DMS153 (cell line): ENCODE results near the gene TEKTIP1.

ENCODE experiments used
- DNase-seq: peaks from one replicate; lab custom pipeline; 2025; lab: John Stamatoyannopoulos, UW

The TEKTIP1 gene

DNA sequence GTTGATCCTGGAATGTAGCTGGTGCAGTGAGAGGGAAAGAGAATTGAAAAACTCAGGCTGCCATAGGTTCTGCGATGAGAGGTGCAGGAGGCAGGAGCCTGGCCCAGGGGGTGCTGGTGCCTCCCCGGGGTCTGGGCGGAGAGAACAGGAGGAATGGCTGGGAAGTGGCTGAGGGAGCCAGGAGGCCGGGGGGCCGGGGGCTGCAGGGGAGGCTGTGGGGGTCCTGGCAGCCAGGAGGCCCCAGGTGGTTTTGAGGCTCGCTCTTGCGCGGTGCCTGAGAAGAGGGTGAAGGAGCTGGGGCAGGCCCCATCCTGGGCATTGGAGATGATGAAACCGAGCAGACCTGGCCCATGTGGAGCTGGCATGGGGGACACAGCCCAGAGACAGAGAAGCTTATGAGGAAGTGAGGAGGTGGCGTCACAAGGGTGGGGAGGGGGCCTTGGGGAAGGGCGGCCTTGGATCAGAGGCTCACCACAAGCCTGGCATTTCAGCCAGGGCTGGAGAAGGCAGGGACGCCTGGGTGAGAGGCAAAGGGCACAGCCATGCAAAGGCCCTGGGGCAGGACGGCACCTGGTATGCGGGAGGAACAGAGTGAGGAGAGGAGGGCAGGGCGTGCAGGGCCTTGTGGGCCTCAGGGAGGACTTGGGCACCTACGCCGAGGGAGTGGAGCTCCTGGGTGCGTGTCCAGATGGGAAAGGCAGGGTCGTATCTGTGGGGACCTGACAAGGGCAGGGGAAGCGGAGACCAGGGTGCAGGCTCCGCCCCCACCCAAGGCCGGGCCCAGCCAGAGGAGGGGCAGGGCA, 1.3 kb upstream of the TEKTIP1 start:
- no peak for DNase-seq

DNA sequence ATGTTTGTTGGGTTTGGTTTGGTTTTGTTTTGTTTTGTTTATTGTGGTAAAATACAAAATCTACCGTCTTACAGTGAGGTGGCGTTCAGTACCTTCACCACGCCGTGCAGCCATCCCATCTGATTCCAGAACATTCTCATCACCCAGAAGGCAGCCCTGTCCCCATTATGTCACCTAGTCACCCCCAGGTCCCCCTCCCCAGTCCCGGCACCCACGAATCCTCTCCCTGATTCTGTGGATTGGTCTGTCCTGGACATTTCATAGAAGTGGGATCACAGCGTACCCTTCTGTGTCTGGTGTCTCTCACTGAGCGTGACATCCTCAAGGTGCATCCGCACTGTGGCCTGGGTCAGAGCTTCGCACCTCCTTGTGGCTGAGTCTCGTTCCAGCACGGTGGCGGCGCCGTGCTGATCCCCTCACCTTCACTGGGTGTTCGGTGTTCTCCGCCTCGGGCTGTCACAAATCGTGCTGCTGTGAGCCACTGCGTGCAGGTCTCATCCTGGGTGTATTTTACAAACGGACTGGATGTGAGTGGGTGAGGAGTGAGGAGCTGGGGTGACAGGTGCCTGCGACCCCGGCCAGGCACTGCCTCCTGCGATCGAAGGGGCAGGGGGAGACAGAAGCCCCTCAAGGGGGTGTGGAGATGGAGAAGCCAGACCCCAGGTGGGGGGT, 580 bp upstream of the TEKTIP1 start:
- no peak for DNase-seq

DNA sequence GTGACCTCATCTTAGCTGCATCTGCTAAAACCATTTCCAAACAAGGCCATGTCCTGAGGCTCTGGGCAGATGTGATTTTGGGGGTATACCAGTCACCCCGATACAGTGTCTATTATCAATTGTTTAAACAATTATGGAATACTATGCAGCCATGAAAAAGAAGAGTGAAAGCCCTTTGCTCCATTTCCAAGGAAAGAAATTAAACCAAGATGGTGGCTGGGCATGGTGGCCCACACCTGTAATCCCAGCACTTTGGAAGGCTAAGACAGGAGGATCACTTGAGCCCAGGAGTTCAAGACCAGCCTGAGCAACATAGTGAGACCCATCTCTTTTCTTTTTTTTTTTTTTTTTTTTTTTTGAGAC, 763 bp downstream of the TEKTIP1 start:
- DNase-seq: no peak

DNA sequence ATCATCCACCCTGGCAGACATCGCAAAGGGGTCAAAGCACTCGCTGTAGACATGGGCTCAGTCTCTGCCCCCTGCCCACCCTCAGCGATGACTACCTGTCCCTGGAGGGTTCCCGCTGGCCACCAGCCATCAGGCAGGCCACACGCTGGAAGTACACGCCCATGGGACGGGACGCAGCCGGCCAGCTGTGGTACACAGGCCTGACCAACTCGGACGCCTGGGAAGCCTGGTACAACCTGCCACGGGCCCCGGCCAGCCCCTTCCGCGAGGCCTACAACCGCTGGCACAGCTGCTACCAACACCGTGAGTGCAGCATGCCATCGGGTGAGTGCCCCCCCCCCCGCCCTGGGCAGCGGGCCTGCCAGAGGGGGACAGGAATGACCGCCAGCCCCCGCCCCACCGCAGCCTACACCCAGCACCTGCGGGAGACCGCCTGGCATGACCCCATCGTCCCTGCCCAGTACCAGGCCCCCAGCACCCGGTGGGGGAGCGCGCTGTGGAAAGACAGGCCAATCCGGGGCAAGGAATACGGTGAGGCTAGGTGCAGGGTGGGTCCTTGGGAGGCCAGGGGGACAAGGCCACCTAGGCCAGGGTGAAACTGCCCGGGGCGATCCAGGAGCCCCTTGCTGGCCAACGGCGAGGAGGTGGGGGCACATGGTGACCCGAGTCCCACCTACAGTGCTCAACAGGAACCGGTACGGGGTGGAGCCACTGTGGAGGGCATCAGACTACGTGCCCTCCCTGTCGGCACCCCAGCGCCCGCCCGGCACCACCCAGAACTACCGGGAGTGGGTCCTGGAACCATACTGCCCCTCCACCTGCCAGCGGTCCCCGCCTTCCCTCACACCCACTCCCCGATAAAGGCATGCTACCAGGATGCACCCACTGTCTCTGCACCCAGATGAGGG, 4.4 kb downstream of the TEKTIP1 start:
- DNase-seq: no peak

DNA sequence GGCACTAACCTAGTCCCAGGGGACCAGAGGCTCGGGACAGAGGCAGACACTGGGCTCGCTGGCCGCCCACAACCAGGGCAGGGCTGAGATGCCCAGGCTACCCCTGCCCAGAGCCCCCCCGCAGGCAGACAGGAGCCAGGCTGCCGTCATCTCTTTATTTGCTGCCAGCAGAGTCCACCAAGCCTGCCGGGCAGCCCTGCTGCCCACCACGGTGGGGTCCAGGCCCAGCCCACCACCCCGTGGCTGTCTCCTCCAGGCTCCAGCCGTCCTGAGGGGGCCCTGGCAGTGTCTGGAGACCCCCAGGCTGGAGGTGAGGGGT, 5.0 kb downstream of the TEKTIP1 start:
- no peak for DNase-seq

DNA sequence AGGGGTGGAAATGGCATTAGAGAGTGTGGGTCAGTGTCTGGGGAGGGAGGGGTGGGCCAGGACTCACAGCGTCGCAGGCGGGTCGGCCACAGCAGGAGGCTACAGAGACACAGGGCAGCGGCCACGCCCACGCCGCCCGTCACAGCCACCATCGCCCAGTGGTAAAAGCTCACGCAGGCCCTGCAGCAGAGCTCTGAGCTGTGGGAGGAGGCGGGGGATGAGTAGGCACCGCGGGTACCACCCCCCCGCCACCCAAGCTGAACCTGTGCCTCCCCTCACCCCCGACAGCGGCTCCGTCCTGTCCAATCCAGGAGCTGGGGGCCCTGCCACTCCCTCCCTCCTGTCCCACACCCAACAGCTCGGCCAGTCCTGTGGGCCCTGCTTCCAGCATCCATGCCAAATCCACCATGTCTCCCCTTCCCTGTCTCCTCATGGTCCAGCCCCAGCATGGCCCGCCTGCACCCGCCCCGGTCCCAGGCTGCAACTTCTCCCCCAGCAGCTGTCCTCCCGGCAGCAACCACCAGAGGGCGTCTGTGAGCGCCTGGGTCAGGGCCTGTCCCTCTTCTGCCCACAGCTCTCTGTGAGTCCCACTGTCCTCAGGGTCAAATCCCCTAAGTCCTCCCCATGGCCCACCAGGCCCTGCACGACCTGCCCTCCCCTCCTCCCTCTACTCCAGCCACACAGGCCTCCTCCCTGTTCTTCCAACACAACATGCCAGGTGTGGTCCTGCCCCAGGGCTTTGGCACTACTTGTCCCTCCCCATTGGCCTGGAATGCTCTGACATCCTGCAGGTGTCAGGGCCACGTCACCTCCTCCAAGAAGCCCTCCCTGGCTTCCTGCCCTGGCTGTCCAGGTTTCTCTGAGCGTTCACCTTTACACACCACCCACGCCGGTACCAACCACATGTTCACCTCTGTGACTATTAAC, 6.0 kb downstream of the TEKTIP1 start:
- no peak for DNase-seq

DNA sequence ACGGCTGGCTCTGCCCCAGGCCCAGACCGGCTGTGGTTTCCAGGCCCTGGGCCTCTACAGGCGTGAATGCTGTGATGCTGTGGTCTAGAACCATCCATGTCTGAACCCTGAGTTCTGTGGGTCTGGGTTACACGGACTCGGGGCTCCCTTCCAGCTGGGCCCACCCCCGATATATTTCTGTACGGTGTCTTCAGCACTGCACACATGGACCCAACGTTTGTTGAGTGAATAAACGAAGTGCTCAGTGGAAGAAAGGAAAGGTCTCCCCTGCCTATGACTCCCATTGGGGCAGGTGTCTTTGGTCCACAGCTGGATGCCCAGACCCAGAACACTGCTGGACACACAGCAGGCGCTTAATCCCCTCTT, 6.7 kb downstream of the TEKTIP1 start:
- no peak for DNase-seq

DNA sequence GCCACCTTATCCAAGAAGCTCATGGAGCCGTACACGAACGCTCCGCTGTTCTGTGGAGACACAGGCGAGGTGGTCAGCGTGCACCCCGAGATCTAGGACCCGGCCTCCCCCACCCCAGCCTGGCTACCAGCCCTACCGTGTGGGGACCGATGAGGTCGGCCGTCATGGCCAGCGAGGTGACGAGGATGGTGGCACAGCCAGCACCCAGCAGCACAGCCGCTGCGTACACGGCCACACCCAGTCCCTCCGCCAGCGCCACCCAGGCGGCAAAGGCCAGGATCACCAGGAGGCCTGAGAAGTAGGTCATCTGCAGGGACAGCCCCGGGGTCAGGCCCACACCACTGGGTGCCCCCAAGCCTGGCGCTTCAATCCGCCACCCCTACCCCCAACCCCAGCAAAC, 7.1 kb downstream of the TEKTIP1 start:
- DNase-seq: no peak

DNA sequence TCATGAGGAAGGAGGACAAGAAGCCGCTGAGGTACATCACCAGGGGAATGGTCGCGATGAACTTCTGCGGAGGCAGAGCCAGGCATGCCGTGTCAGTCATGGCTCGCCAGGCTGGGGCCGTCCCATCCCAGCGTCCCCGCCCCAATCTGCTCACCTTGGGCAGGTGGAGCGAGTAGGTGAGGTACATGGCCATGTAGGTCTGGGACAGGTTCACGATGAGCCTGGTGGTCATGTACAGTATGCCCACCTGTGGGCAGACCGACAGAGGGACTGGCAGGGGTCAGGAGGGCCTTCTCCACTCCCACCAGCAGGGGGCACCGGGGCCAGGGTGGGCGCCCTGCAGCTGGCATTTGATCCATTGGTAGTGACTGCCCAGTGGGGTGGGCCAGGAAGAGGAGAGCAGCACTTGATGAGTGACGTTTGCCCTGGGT, 8.3 kb downstream of the TEKTIP1 start:
- DNase-seq: no peak

DNA sequence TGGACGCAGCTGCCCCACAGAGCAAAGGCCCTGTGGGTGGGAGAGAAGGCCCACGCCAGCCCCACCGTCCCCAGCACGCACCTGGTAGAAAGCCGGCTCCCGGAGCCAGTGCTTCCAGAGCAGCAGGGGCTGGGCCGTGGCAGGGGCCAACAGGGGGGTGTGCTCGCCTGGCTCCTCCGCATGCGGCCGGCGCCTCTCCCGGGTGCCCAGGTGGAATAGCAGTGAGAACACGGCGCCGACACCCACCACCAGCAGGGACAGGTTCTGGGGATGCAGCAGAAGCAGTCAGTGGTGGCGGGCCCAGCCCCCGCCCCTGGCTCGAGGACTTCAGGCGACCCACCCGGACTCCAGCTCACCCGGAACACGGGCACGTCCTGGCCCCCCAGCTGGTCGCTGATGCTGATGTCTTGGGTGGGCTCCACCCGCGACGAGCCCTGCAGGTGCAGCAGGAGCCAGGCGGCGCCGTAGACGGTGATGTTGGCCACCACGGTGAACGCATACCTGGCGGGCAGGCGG, 8.9 kb downstream of the TEKTIP1 start:
- DNase-seq: no peak

DNA sequence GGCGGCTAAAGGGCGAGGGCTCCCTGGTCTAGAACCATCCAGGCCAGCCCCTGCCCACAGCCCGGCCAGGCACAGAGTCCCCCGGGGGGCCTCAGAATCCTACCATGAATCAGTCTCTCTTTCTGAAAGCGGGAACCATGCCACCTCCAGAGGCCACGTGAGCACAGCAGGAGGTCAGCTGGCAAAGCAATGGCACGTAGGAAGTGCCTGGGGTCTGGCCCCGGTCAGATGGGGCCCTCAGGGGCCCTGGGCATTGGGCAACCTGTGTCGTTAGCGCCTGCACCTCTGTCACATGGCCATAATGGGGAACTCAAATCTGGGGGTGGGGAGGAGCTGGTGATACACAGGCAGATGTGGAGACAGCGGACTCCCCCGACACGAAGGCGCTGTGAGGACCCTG, 9.6 kb downstream of the TEKTIP1 start:
- DNase-seq: no peak

DNA sequence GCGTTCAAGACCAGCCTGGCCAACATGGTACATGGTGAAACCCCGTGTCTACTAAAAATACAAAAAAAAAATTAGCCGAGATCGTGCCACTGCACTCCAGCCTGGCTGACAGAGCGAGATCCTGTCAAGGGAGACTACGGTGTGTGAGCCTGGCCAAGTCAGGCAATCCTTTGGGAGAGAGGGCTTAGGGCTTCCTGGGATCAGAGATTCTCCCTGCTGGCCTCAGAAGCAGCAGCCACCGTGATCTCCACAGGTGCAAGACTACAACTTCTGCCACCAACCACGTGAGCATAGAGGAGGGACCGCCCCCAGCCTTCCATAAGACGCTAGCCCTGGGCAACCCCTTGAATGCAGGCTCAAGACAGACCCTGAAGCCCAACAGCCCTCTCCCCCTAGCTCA, 10.8 kb downstream of the TEKTIP1 start:
- DNase-seq: no peak

DNA sequence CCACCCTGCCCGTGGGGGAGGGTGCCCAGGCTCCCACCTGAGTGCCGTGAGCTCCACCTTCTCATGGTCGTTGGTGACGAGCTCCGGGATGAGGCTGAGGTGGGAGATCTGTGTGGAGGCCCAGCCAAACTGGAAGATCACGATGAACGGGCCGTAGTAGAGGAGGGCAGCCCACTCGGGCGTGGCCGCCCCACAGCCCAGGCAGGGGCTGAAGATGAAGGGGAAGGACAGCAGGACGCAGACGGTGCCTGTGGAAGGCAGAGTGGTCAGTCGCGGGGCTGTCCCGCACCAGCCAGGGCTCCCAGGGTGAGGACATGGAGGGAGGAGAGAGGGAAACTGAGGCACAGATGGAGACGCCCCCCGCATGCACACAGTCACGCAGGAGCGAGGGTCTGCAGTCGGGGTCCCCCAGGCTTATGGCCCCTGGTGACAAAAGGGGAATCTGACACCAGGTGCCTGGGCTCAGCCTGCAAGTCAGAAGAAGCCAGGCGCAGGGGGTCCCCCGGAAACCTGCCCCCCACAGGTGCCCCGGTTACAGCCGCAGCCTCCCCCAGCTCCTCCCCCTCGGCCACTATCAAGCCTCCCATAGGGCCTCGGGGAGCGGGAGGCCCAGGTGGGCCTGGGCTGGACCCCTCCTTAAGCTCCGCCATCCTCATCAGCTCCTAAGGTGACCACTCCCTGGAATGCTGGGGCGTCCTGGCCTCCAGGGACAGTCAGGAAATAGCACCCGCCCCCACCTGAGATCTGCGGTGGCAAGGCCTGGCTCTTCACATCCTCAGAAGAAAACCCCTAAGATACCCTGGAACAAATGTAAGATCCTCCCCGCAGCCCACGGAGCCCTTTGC, 12.2 kb downstream of the TEKTIP1 start:
- no peak for DNase-seq

DNA sequence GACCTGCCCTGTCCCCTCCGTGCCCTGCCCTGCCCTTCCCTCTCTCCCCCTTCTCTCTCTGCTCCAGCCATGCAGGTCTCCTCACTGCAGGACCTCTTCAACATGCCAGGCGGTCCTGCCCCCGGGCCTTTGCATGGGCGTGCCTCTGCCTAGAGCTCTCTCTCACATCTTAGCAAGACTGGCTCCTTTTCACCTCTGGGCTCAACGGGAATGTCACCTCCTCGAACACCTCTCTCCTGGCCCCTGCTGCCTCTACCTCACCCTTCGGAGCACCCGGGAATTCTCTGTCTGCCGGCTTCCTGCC, 12.8 kb downstream of the TEKTIP1 start:
- no peak for DNase-seq

DNA sequence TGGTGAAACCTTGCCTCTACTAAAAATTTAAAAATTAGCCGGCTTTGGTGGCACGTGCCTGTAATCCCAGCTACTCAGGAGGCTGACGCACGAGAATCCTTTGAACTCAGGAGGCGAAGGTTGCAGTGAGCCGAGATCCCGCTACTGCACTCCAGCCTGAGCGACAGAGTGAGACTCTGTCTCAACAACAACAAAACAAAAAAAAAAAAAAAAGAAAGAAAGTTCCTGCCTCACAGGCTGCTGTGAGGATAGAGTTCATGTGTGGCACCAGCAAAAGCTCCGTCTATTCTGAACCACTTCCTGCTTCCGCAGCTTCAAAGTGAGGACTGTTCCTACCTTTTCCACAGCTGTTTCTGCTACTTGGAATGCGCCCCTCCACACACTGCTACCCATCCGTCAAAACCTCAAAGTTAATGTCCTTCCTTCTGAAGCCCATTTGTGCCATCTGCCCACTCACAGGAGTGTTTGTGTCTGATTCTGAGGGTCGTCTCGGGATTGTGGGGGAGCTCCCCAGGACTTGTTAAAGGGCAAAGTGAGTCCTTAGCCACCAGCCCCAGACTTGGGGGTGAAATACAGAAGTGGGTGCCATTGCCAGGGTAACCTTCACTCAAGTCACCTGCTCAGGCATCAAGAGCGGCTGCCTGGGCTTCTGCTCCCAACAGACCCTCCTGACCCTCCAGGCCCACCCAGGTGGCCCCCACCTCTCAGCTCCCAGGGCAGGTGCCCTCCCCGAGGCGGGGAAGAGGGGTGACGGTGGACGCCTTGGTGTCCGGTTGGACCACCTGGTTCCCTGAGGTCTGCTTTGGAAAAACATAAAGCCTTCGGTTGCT, 15.5 kb downstream of the TEKTIP1 start:
- no peak for DNase-seq

DNA sequence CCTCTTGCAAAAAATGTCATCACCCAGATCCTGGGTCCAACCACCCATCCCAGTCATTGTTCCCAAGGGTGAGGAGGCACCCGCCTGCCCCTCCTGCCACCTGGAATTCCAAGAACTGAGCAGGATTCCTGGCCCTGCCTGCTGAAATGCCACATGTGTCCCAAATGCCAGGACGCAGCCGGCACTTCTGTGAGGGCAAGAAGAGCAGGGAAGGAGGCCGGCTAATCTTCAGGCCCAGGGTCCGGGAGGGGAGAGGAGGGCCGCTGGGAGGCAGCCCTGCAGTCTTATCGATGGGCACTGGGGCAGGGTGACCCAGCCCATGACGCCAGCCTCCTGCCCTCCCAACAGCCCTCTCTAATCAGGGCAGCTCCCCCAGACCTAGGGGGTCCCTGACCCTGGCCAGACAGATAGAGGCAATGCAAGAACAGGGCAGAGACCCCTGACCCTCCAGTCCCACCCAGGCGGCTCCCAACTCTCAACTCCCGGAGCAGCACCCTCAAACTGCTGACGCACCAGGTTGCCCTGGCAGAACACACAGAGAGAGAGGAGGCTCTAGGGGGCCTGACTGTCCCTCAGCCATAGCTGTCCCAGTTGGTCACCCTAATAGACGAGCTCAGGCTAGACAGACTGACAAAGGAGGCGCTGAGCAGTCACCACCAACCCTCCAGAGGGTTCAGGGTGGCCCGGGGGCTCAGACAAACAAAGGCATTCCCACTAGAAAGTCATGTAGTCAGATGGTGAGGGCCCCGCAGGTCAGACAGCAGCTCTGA, 16.9 kb downstream of the TEKTIP1 start:
- no peak for DNase-seq

DNA sequence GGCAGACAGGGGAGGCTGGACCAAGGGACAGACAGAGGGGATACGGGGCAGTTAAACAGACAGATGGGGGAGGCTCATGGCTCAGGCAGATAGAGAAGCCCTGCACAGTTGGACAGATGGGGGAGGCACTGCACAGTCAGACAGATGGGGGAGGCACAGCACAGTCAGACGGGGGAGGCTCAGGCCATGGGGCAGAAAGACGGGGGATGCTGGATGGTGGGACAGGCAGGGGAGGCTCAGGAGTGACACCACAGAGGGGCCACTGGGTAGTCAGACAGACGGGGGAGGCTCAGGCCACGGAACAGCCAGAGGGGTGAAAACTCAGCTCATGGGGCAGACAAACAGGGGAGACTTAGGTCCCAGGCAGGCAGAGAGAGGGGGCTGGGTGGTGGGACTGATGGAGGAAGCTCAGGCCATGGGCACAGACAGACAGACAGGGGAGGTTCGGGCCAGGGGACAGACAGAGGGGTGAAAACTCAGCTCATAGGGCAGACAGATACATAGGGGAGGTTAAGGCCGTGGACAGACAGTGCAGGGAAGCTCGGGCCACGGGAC, 17.5 kb downstream of the TEKTIP1 start:
- DNase-seq: no peak

DNA sequence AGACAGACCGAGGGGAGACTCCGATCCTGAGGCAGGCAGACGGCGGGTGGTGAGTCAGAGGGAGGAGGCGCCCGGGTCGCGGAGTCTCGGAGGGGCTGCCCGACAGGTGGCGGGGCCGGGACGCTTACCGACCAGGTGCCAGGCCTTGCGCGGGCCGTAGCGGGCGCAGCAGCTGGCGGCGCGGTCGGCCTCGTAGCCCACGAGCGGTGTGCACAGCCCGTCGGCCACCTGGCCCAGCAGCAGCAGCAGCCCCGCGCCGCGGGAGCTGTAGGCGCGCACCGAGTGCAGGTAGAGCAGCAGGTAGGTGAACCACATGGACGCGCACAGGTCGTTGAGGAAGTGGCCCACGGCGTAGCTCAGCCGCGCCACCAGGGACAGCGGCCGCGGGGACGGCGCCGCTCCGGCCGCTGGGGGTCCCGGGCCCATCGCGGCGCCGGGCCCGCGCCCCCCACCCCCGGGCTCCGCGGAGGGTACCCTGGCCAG, 18.0 kb downstream of the TEKTIP1 start:
- no peak for DNase-seq
